ENCODE data around the gene LDLR.

DNA sequence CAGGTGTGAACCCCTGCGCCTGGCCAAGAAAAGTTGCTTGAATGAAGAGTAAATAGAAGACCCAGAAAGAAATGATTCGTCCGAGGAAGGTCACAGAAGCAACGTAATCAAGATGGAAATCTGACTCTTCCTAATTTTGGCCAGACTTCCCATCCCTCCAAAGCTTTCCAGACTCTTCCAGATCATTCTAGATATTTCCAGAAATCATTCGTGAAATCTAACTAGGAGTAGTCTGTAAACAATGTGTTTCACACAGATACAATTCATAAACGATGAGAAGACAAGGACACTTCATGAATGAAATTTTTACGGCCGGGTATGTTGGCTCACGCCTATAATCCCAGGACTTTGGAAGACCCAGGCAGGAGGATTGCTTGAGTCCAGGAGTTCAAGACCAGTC is 9.3 kb upstream of the LDLR start:
- TF ChIP-seq, protein P1, sequence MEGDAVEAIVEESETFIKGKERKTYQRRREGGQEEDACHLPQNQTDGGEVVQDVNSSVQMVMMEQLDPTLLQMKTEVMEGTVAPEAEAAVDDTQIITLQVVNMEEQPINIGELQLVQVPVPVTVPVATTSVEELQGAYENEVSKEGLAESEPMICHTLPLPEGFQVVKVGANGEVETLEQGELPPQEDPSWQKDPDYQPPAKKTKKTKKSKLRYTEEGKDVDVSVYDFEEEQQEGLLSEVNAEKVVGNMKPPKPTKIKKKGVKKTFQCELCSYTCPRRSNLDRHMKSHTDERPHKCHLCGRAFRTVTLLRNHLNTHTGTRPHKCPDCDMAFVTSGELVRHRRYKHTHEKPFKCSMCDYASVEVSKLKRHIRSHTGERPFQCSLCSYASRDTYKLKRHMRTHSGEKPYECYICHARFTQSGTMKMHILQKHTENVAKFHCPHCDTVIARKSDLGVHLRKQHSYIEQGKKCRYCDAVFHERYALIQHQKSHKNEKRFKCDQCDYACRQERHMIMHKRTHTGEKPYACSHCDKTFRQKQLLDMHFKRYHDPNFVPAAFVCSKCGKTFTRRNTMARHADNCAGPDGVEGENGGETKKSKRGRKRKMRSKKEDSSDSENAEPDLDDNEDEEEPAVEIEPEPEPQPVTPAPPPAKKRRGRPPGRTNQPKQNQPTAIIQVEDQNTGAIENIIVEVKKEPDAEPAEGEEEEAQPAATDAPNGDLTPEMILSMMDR (IDR thresholded peaks at IDR 0.05 in 4 of 5, conservative IDR thresholded peaks at IDR 0.05 in 1 of 5) = no peak
- no peak for TF ChIP-seq POLR2A (IDR thresholded peaks at IDR 0.05)

All from gastrocnemius medialis (tissue), 4 donors.